ENCODE measurements around the gene SETBP1. TPM values are rescaled to one million over a fixed set of nuclear protein-coding genes. Genes with fewer than 3 reads are reported as not detected.
"Not testable (repeated sequence)": the region's sequence is repeated elsewhere in the genome, so short reads cannot be mapped to it uniquely, and the experiment has no call there.

SETBP1 gene
- total and polyA plus RNA-seq, 4 donors = 23.1 to 39.8 (median 27.8) TPM

- Histone ChIP-seq H3K9me3 (ENCODE audit: control insufficient read depth, insufficient read depth, low read length) (no peaks in the 10 kb centered on the region), H3K27me3 (ENCODE audit: control insufficient read depth, insufficient read depth, low read length) (no peaks in the 10 kb centered on the region), H3K27ac (ENCODE audit: low read depth, low read length) (no peak overlapping the region), H3K36me3 (ENCODE audit: control insufficient read depth, insufficient read depth, low read length) (peaks cover 15% of the 10 kb centered on the region), H3K4me3 (ENCODE audit: low read depth, low read length) (no peak overlapping the region), H3K4me1 (ENCODE audit: control insufficient read depth, insufficient read depth, low read length) (peaks cover 17% of the 10 kb centered on the region)
- no CpG with 5 or more reads among the region's 2 CpGs for WGBS (ENCODE audit: insufficient coverage)
- DNase-seq (ENCODE audit: low read depth in 4 of 6, low spot score in 6 of 6) = no peak
Measured at GRCh38 chr18:44712025-44712424, 31.3 kb downstream of the SETBP1 start.

- Histone ChIP-seq H3K9me3 (ENCODE audit: control insufficient read depth, insufficient read depth, low read length) (no peaks in the 10 kb centered on the region), H3K4me1 (ENCODE audit: control insufficient read depth, insufficient read depth, low read length) (peaks cover 16% of the 10 kb centered on the region), H3K4me3 (ENCODE audit: low read depth, low read length) (no peak overlapping the region), H3K36me3 (ENCODE audit: control insufficient read depth, insufficient read depth, low read length) (peaks cover 15% of the 10 kb centered on the region), H3K27me3 (ENCODE audit: control insufficient read depth, insufficient read depth, low read length) (no peaks in the 10 kb centered on the region), H3K27ac (ENCODE audit: low read depth, low read length) (no peak overlapping the region)
- DNase-seq (ENCODE audit: low read depth in 4 of 6, low spot score in 6 of 6) = no peak
- WGBS (ENCODE audit: insufficient coverage) = 84% methylated on average over 3 of the region's 3 CpGs
Measured at GRCh38 chr18:44713435-44713834, 32.7 kb downstream of the SETBP1 start.

GRCh38 chr18:44714376-44714775, 33.7 kb downstream of the SETBP1 start:
- Histone ChIP-seq H3K36me3 (ENCODE audit: control insufficient read depth, insufficient read depth, low read length) (peaks cover 16% of the 10 kb centered on the region), H3K27ac (ENCODE audit: low read depth, low read length) (no peak overlapping the region)

GRCh38 chr18:44715245-44715644, 34.6 kb downstream of the SETBP1 start:
- WGBS (ENCODE audit: insufficient coverage) = 43% methylated on average over 7 of the region's 7 CpGs
- Histone ChIP-seq H3K4me1 (ENCODE audit: control insufficient read depth, insufficient read depth, low read length) (peaks cover 16% of the 10 kb centered on the region), H3K9me3 (ENCODE audit: control insufficient read depth, insufficient read depth, low read length) (no peaks in the 10 kb centered on the region), H3K27ac (ENCODE audit: low read depth, low read length) (no peak overlapping the region), H3K36me3 (ENCODE audit: control insufficient read depth, insufficient read depth, low read length) (peaks cover 17% of the 10 kb centered on the region), H3K4me3 (ENCODE audit: low read depth, low read length) (no peak overlapping the region), H3K27me3 (ENCODE audit: control insufficient read depth, insufficient read depth, low read length) (no peaks in the 10 kb centered on the region)
- peak in 1 of 6 donors; percentile 39 for DNase-seq (ENCODE audit: low read depth in 4 of 6, low spot score in 6 of 6)

More at GRCh38 chr18:44714376-44714775, 33.7 kb downstream of the SETBP1 start:
- no peak overlapping the region for H3K4me3 ChIP-seq (ENCODE audit: low read depth, low read length)
- 90% methylated on average over 3 of the region's 9 CpGs for WGBS (ENCODE audit: insufficient coverage)
- no peaks in the 10 kb centered on the region for H3K27me3 ChIP-seq (ENCODE audit: control insufficient read depth, insufficient read depth, low read length)
- no peaks in the 10 kb centered on the region for H3K9me3 ChIP-seq (ENCODE audit: control insufficient read depth, insufficient read depth, low read length)
- no peak for DNase-seq (ENCODE audit: low read depth in 4 of 6, low spot score in 6 of 6)
- peaks cover 16% of the 10 kb centered on the region for H3K4me1 ChIP-seq (ENCODE audit: control insufficient read depth, insufficient read depth, low read length)

GRCh38 chr18:44715842-44716241, 35.2 kb downstream of the SETBP1 start:
- Histone ChIP-seq H3K9me3 (ENCODE audit: control insufficient read depth, insufficient read depth, low read length) (no peaks in the 10 kb centered on the region), H3K36me3 (ENCODE audit: control insufficient read depth, insufficient read depth, low read length) (peaks cover 17% of the 10 kb centered on the region), H3K27me3 (ENCODE audit: control insufficient read depth, insufficient read depth, low read length) (no peaks in the 10 kb centered on the region), H3K4me3 (ENCODE audit: low read depth, low read length) (no peak overlapping the region), H3K4me1 (ENCODE audit: control insufficient read depth, insufficient read depth, low read length) (peaks cover 16% of the 10 kb centered on the region), H3K27ac (ENCODE audit: low read depth, low read length) (no peak overlapping the region)
- DNase-seq (ENCODE audit: low read depth in 4 of 6, low spot score in 6 of 6) = peak in 2 of 6 donors; percentile 59 to 78
- 39% methylated on average over 3 of the region's 6 CpGs for WGBS (ENCODE audit: insufficient coverage)

GRCh38 chr18:44716697-44717163, 36.0 kb downstream of the SETBP1 start:
- H3K36me3 ChIP-seq (ENCODE audit: control insufficient read depth, insufficient read depth, low read length) = peaks cover 13% of the 10 kb centered on the region
- 100% methylated on average over 4 of the region's 5 CpGs for WGBS (ENCODE audit: insufficient coverage)
- no peaks in the 10 kb centered on the region for H3K27me3 ChIP-seq (ENCODE audit: control insufficient read depth, insufficient read depth, low read length)
- no peak overlapping the region for H3K27ac ChIP-seq (ENCODE audit: low read depth, low read length)
- no peaks in the 10 kb centered on the region for H3K9me3 ChIP-seq (ENCODE audit: control insufficient read depth, insufficient read depth, low read length)
- peaks cover 16% of the 10 kb centered on the region for H3K4me1 ChIP-seq (ENCODE audit: control insufficient read depth, insufficient read depth, low read length)
- no peak overlapping the region for H3K4me3 ChIP-seq (ENCODE audit: low read depth, low read length)
- DNase-seq (ENCODE audit: low read depth in 4 of 6, low spot score in 6 of 6) = no peak

- no peak overlapping the region for H3K4me3 ChIP-seq (ENCODE audit: low read depth, low read length)
- DNase-seq (ENCODE audit: low read depth in 4 of 6, low spot score in 6 of 6) = no peak
- no peaks in the 10 kb centered on the region for H3K9me3 ChIP-seq (ENCODE audit: control insufficient read depth, insufficient read depth, low read length)
- H3K27me3 ChIP-seq (ENCODE audit: control insufficient read depth, insufficient read depth, low read length) = no peaks in the 10 kb centered on the region
- peaks cover 31% of the 10 kb centered on the region for H3K4me1 ChIP-seq (ENCODE audit: control insufficient read depth, insufficient read depth, low read length)
- peaks cover 8% of the 10 kb centered on the region for H3K36me3 ChIP-seq (ENCODE audit: control insufficient read depth, insufficient read depth, low read length)
- H3K27ac ChIP-seq (ENCODE audit: low read depth, low read length) = no peak overlapping the region
- 96% methylated on average over 3 of the region's 3 CpGs for WGBS (ENCODE audit: insufficient coverage)
Measured at GRCh38 chr18:44719519-44720060, 38.9 kb downstream of the SETBP1 start.

GRCh38 chr18:44721748-44722147, 41.1 kb downstream of the SETBP1 start:
- not testable (repeated sequence) for H3K4me3 ChIP-seq (ENCODE audit: low read depth, low read length); H3K27ac ChIP-seq (ENCODE audit: low read depth, low read length); H3K27me3 ChIP-seq (ENCODE audit: control insufficient read depth, insufficient read depth, low read length); DNase-seq (ENCODE audit: low read depth in 4 of 6, low spot score in 6 of 6); H3K9me3 ChIP-seq (ENCODE audit: control insufficient read depth, insufficient read depth, low read length); H3K36me3 ChIP-seq (ENCODE audit: control insufficient read depth, insufficient read depth, low read length)
- peaks cover 24% of the 10 kb centered on the region for H3K4me1 ChIP-seq (ENCODE audit: control insufficient read depth, insufficient read depth, low read length)
- 71% methylated on average over 3 of the region's 3 CpGs for WGBS (ENCODE audit: insufficient coverage)

- Histone ChIP-seq H3K36me3 (ENCODE audit: control insufficient read depth, insufficient read depth, low read length) (peaks cover 2% of the 10 kb centered on the region), H3K27me3 (ENCODE audit: control insufficient read depth, insufficient read depth, low read length) (no peaks in the 10 kb centered on the region), H3K4me1 (ENCODE audit: control insufficient read depth, insufficient read depth, low read length) (peaks cover 21% of the 10 kb centered on the region), H3K27ac (ENCODE audit: low read depth, low read length) (no peak overlapping the region), H3K4me3 (ENCODE audit: low read depth, low read length) (no peak overlapping the region), H3K9me3 (ENCODE audit: control insufficient read depth, insufficient read depth, low read length) (no peaks in the 10 kb centered on the region)
- WGBS (ENCODE audit: insufficient coverage) = 0% methylated on average over 1 of the region's 6 CpGs
- DNase-seq (ENCODE audit: low read depth in 4 of 6, low spot score in 6 of 6) = peak in 2 of 6 donors; percentile 60
Measured at GRCh38 chr18:44723411-44723810, 42.7 kb downstream of the SETBP1 start.

- Histone ChIP-seq H3K27me3 (ENCODE audit: control insufficient read depth, insufficient read depth, low read length) (no peaks in the 10 kb centered on the region), H3K27ac (ENCODE audit: low read depth, low read length) (no peak overlapping the region), H3K9me3 (ENCODE audit: control insufficient read depth, insufficient read depth, low read length) (no peaks in the 10 kb centered on the region), H3K4me3 (ENCODE audit: low read depth, low read length) (no peak overlapping the region), H3K36me3 (ENCODE audit: control insufficient read depth, insufficient read depth, low read length) (peaks cover 2% of the 10 kb centered on the region), H3K4me1 (ENCODE audit: control insufficient read depth, insufficient read depth, low read length) (peaks cover 21% of the 10 kb centered on the region)
- DNase-seq (ENCODE audit: low read depth in 4 of 6, low spot score in 6 of 6) = no peak
- WGBS (ENCODE audit: insufficient coverage) = no CpG with 5 or more reads among the region's 1 CpG
Measured at GRCh38 chr18:44724105-44724778, 43.6 kb downstream of the SETBP1 start.

Data from spinal cord (tissue), 10 donors.